Colon (tissue), 2 donors: ENCODE data around the gene FMNL2.

Source experiments
- FAIRE-seq: peaks from 2 replicates; lab custom pipeline; 2012; peaks lifted over from hg19 to GRCh38; lab: Jason Lieb, UNC
- donor health status: control.
- donor health status: control.

The FMNL2 gene

GRCh38 chr2:152405206-152406118 is 70.5 kb downstream of the FMNL2 start:
- no peak for FAIRE-seq

- no peak for FAIRE-seq
These were observed 71.3 kb downstream of the FMNL2 start for GRCh38 chr2:152406119-152406835.

GRCh38 chr2:152406836-152407161 is 71.8 kb downstream of the FMNL2 start:
- FAIRE-seq: no peak

GRCh38 chr2:152407204-152407721 is 72.3 kb downstream of the FMNL2 start:
- no peak for FAIRE-seq

- FAIRE-seq: no peak
These were observed 72.8 kb downstream of the FMNL2 start for GRCh38 chr2:152407806-152408205.

- FAIRE-seq: no peak
These were observed 73.3 kb downstream of the FMNL2 start for GRCh38 chr2:152408254-152408653.

GRCh38 chr2:152409386-152410164 is 74.6 kb downstream of the FMNL2 start:
- FAIRE-seq: no peak

- no peak for FAIRE-seq
These were observed 75.2 kb downstream of the FMNL2 start for GRCh38 chr2:152410165-152410597.

GRCh38 chr2:152411154-152411553 is 76.2 kb downstream of the FMNL2 start:
- no peak for FAIRE-seq

GRCh38 chr2:152413228-152414030 is 78.5 kb downstream of the FMNL2 start:
- no peak for FAIRE-seq

- no peak for FAIRE-seq
These were observed 80.3 kb downstream of the FMNL2 start for GRCh38 chr2:152415231-152415642.

- FAIRE-seq: no peak
These were observed 80.8 kb downstream of the FMNL2 start for GRCh38 chr2:152415796-152416195.

- no peak for FAIRE-seq
These were observed 83.7 kb downstream of the FMNL2 start for GRCh38 chr2:152418688-152419087.

- FAIRE-seq: no peak
These were observed 85.0 kb downstream of the FMNL2 start for GRCh38 chr2:152419944-152420343.

GRCh38 chr2:152420363-152420762 is 85.4 kb downstream of the FMNL2 start:
- no peak for FAIRE-seq

- no peak for FAIRE-seq
These were observed 86.0 kb downstream of the FMNL2 start for GRCh38 chr2:152420936-152421335.

GRCh38 chr2:152421521-152422370 is 86.8 kb downstream of the FMNL2 start:
- FAIRE-seq: no peak

- FAIRE-seq: no peak
These were observed 88.7 kb downstream of the FMNL2 start for GRCh38 chr2:152423684-152424083.

GRCh38 chr2:152425765-152426727 is 91.1 kb downstream of the FMNL2 start:
- no peak for FAIRE-seq
